GM12878 (cell line): ENCODE results near the gene ARSJ. TPM values are rescaled to one million over a fixed set of nuclear protein-coding genes. Genes with fewer than 3 reads are reported as not detected.

Source experiments
- polyA plus RNA-seq, 11 experiments: library from polyadenylated mRNA; depleted of rRNA in 4 of 11; unstranded in 6 of 11; stranded (reverse) in 5 of 11; fragments of >200 nt; fragmentation: Nextera tagmentation in 4 of 11; fragmentation: Illumina TruSeq in 1 of 11; extraction: Ambion mirVana in 4 of 11; extraction: Trizol in 1 of 11; gene quantifications; 1 replicate in 1 of 11; 2 replicates in 10 of 11; pipeline versions ENCODE4 v1.2.1 to v1.2.3, GENCODE V29; 2011 to 2016; ENCODE audit warnings: inconsistent platforms in 2 of 11, missing spikeins in 2 of 11, low read depth in 1 of 11
- total RNA-seq, 4 experiments: library from RNA; depleted of rRNA in 3 of 4; stranded (reverse); fragments of >200 nt in 3 of 4; fragmentation: Illumina TruSeq in 1 of 4; extraction: Trizol in 1 of 4; gene quantifications; 2 replicates each; pipeline versions ENCODE4 v1.2.1 to v1.2.3, GENCODE V29; 2013 to 2021

Gene ARSJ
- total and polyA plus RNA-seq, 10 of the 15 experiments (the other 5 are each of a cell fraction or from before 2014, with no cell fraction given) = under 0.01 to 0.19 (median 0.04) TPM; not detected in 5

Other genes starting within 250 kb of the ARSJ start
- 13.4 and 15.3 TPM in 2 replicates for gene CAMK2D, start 217.9 kb downstream of the ARSJ start, total RNA-seq (2014; rRNA removed)
- gene CAMK2D, start 217.9 kb downstream of the ARSJ start, total RNA-seq (2014; rRNA removed; fragmentation: Illumina TruSeq; extraction: Trizol) = 18.1 and 19.4 TPM in 2 replicates
- 15.7 and 17.9 TPM in 2 replicates for gene CAMK2D, start 217.9 kb downstream of the ARSJ start, total RNA-seq (2021)
- gene CAMK2D, start 217.9 kb downstream of the ARSJ start, polyA plus RNA-seq (2011; rRNA removed) = 88.5 and 121 TPM in 2 replicates
- 15.2 and 17.5 TPM in 2 replicates for gene CAMK2D, start 217.9 kb downstream of the ARSJ start, polyA plus RNA-seq (2014; fragmentation: Illumina TruSeq; extraction: Trizol)
- 10 to 100 TPM in 1 of 2 experiments, 1 to 10 TPM in 1; 6.9 to 10.2 TPM for gene CAMK2D, start 217.9 kb downstream of the ARSJ start, polyA plus RNA-seq (2014; fragmentation: Nextera tagmentation; extraction: Ambion mirVana)
- gene CAMK2D, start 217.9 kb downstream of the ARSJ start, polyA plus RNA-seq (2014; rRNA removed) = 7.5 and 10.4 TPM in 2 replicates
- 10 to 100 TPM; 10.8 to 12.3 TPM for gene CAMK2D, start 217.9 kb downstream of the ARSJ start, polyA plus RNA-seq (2016; fragmentation: Nextera tagmentation; extraction: Ambion mirVana)